ENCODE results near the gene ADCY4. TPM values are rescaled to one million over a fixed set of nuclear protein-coding genes. Genes with fewer than 3 reads are reported as not detected.

The ADCY4 gene
- total and polyA plus RNA-seq, 2 of the 13 experiments (the other 11 are each of a cell fraction or from before 2014, with no cell fraction given) = 0.03 TPM; not detected in 1

GRCh38 chr14:24315807-24316596 is 18.9 kb downstream of the ADCY4 start (continued):
- TF ChIP-seq, protein P1, sequence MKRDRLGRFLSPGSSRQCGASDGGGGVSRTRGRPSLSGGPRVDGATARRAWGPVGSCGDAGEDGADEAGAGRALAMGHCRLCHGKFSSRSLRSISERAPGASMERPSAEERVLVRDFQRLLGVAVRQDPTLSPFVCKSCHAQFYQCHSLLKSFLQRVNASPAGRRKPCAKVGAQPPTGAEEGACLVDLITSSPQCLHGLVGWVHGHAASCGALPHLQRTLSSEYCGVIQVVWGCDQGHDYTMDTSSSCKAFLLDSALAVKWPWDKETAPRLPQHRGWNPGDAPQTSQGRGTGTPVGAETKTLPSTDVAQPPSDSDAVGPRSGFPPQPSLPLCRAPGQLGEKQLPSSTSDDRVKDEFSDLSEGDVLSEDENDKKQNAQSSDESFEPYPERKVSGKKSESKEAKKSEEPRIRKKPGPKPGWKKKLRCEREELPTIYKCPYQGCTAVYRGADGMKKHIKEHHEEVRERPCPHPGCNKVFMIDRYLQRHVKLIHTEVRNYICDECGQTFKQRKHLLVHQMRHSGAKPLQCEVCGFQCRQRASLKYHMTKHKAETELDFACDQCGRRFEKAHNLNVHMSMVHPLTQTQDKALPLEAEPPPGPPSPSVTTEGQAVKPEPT (CRISPR knock-in tag; IDR thresholded peaks at IDR 0.05; ENCODE audit: low read depth) = peak; percentile 99
- TF ChIP-seq NFKBIZ (CRISPR knock-in tag; IDR thresholded peaks at IDR 0.05) = peak; percentile 92; the same call in 1 of the 2 replicates
- TF ChIP-seq SIX4 (CRISPR knock-in tag; IDR thresholded peaks at IDR 0.05) = peak; percentile 75; the same call in 1 of the 2 replicates
- peak; percentile 96 for TF ChIP-seq ZBTB33 (CRISPR knock-in tag; IDR thresholded peaks at IDR 0.05)
- TF ChIP-seq MXI1 (IDR thresholded peaks at IDR 0.05; ENCODE audit: borderline replicate concordance, low read depth, low read length) = peak; percentile 77; the same call in 1 of the 3 replicates
- TF ChIP-seq ZSCAN9 (CRISPR knock-in tag; IDR thresholded peaks at IDR 0.05; ENCODE audit: borderline replicate concordance) = peak; percentile 96
- no peak for TF ChIP-seq ELF4 (CRISPR knock-in tag; IDR thresholded peaks at IDR 0.05; ENCODE audit: borderline replicate concordance)
- TF ChIP-seq, protein P2, sequence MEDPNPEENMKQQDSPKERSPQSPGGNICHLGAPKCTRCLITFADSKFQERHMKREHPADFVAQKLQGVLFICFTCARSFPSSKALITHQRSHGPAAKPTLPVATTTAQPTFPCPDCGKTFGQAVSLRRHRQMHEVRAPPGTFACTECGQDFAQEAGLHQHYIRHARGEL (CRISPR knock-in tag; IDR thresholded peaks at IDR 0.05) = peak; percentile 97
- TF ChIP-seq ZNF274 (CRISPR knock-in tag; IDR thresholded peaks at IDR 0.05) = peak; percentile 99
- TF ChIP-seq IRF2 (CRISPR knock-in tag; IDR thresholded peaks at IDR 0.05) = peak; percentile 57; the same call in 1 of the 2 replicates
- no peak for TF ChIP-seq FIP1L1 (IDR thresholded peaks at IDR 0.05; ENCODE audit: borderline replicate concordance, insufficient read depth, low read depth, low read length)
- TF ChIP-seq ZNF33A (CRISPR knock-in tag; IDR thresholded peaks at IDR 0.05; ENCODE audit: borderline replicate concordance) = no peak
- no peak for TF ChIP-seq ASH2L (IDR thresholded peaks at IDR 0.05; ENCODE audit: insufficient read length, low read depth, low read length)
- TF ChIP-seq, protein P3, sequence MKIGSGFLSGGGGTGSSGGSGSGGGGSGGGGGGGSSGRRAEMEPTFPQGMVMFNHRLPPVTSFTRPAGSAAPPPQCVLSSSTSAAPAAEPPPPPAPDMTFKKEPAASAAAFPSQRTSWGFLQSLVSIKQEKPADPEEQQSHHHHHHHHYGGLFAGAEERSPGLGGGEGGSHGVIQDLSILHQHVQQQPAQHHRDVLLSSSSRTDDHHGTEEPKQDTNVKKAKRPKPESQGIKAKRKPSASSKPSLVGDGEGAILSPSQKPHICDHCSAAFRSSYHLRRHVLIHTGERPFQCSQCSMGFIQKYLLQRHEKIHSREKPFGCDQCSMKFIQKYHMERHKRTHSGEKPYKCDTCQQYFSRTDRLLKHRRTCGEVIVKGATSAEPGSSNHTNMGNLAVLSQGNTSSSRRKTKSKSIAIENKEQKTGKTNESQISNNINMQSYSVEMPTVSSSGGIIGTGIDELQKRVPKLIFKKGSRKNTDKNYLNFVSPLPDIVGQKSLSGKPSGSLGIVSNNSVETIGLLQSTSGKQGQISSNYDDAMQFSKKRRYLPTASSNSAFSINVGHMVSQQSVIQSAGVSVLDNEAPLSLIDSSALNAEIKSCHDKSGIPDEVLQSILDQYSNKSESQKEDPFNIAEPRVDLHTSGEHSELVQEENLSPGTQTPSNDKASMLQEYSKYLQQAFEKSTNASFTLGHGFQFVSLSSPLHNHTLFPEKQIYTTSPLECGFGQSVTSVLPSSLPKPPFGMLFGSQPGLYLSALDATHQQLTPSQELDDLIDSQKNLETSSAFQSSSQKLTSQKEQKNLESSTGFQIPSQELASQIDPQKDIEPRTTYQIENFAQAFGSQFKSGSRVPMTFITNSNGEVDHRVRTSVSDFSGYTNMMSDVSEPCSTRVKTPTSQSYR (CRISPR knock-in tag; IDR thresholded peaks at IDR 0.05; ENCODE audit: borderline replicate concordance) = peak; percentile 73
- peak; percentile 88; the same call in 1 of the 2 replicates for TF ChIP-seq MED13 (CRISPR knock-in tag; IDR thresholded peaks at IDR 0.05)
- TF ChIP-seq SRF (IDR thresholded peaks at IDR 0.05; ENCODE audit: low read depth, low read length) = no peak
- no peak for TF ChIP-seq GRHL1 (CRISPR knock-in tag; conservative IDR thresholded peaks at IDR 0.05)
- TF ChIP-seq ZMYM4 (CRISPR knock-in tag; IDR thresholded peaks at IDR 0.05) = no peak
- no peak for TF ChIP-seq CEBPB (IDR thresholded peaks at IDR 0.05; ENCODE audit: borderline replicate concordance, low read depth, low read length)
- TF ChIP-seq HOXA3 (CRISPR knock-in tag; IDR thresholded peaks at IDR 0.05) = peak; percentile 98
- peak; percentile 72 for TF ChIP-seq RAD21 (CRISPR knock-in tag; IDR thresholded peaks at IDR 0.05)

Data from HepG2 (cell line).